Activated T-helper 1 cell treated with anti-CD3 and anti-CD28 coated beads, Interleukin-2, amount 50 U/mL, for 16 hours (primary cell): ENCODE data around the gene AFF3.

Experiments used
- DNase-seq, 2 donors: peaks; one replicate each; pipeline ENCODE4 v3.0.0-alpha.2; 2020; ENCODE audit warnings: low read depth in 1 of 2, low spot score in 1 of 2

AFF3 gene

GRCh38 chr2:100045000-100045399, 97.4 kb downstream of the AFF3 start:
- no peak for DNase-seq

DNA sequence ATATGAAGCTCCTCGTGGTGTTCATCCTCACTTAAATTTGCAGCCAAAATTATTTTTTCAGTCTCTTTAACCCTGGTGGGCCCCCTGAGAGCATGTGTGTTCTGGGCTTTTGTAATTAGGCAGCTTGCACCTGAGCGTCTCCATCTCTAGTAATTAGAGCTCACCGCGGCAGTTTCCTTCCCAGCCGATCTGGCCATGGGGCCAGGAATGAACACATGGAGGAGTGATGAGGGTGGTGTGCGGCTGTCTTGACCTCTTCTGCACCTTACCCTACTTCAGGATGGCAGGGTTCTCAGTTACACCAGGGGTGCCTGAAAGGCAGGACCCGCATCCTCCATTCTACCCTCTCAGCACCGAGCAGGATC, 98.5 kb downstream of the AFF3 start:
- no peak for DNase-seq

GRCh38 chr2:100043081-100043890, 99.1 kb downstream of the AFF3 start:
- DNase-seq = no peak

DNA sequence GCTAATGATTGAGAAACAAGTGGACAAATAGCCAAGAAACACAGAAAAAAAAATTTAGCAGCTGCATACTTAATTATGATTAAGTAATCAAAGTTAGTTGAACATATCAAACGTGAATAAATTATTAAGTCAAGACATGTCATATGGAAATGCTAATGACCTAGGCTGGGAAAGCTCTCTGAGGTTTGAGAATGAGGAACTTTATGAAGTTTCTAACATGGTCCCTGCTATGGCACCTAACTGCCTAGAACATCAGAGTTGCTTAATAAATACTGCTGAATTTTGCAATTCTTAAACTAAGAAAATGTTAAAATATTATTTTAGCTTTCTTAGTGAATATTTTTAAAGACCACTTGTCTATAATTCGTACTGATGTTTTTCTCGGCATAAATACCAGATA, 99.8 kb downstream of the AFF3 start:
- no peak for DNase-seq

GRCh38 chr2:100041946-100042345, 100.4 kb downstream of the AFF3 start:
- no peak for DNase-seq

GRCh38 chr2:100041385-100041784, 101.0 kb downstream of the AFF3 start:
- no peak for DNase-seq

DNA sequence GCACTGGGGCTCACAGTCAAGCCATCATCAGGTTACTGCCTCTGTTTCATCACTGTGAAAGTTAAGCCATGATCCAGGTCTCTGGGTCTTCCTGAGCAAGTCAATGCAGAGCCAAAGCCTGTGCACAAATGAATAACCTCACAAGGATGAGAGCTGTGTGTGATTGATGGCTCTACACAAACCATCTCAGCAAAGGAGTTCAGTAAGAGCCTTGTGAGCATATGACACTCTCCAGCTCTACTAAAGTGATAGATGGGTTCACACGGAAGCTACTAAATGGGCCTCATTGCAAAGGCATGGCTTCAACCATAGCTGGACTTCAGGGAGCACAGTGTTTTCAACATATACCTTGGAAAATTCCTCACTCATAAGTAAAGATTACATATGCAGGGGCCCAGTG, 101.5 kb downstream of the AFF3 start:
- DNase-seq = no peak

- DNase-seq = no peak
Observed at GRCh38 chr2:100039291-100039980, 103.0 kb downstream of the AFF3 start.

GRCh38 chr2:100038011-100038410, 104.4 kb downstream of the AFF3 start:
- DNase-seq = no peak

DNA sequence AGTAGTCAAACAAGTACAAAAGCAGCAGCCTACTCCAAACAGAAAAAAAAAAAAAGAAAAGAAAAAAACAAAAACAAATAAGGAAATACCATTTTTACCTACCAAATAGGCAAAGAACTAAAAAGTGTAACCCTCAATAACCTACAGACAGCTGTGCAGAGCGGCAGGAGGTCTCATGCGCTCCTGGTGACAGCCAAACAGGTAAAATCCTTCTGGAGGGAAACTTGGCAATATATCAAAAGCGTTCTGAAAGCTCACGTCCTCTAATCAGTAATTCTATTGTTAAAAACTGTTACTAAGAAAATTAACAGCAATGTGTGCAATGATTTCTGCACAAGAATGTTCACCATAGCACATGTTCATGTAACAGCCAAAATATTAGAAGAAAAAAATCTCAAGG, 105.6 kb downstream of the AFF3 start:
- no peak for DNase-seq

- no peak for DNase-seq
Observed at GRCh38 chr2:100036026-100036425, 106.4 kb downstream of the AFF3 start.

DNA sequence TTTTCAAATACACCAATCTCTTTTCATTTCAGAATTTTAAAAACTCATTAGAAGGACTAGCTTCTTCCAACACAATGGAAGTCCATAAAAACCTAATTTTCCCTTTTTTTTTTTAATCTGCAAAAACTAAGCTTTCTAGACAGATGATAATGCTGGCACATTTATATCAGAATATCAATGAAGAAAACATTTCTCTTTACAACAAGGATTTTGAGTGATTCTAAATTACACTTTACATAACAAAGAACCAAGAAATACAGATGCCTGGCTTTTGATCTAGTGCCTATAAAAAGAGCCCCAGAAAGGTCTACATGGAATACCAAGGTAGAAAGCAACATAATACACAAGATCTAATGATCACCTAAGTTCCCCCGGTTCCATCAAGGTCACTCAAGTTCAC, 108.0 kb downstream of the AFF3 start:
- no peak for DNase-seq

DNA sequence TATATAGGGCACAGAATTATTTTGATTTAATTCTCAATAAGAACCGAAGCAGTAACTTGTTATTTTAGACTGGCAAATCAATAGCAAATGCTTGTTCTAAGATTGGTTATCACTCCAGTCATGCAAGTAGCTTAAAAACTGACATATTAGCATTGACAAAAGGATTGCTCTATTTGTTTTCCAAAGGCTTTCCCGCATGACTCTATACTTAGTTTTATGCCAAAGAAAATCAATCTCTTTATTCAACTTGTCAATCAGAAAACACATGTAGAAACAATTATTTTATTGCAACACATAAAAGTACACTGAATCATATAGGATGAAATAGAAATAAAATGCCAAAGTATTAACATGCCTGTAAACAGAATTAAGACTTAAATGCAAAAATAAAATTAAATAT, 108.4 kb downstream of the AFF3 start:
- DNase-seq = no peak

- DNase-seq = no peak
Observed at GRCh38 chr2:100031604-100032003, 110.8 kb downstream of the AFF3 start.

- DNase-seq = no peak
Observed at GRCh38 chr2:100029460-100029859, 112.9 kb downstream of the AFF3 start.

GRCh38 chr2:100021791-100022340, 120.5 kb downstream of the AFF3 start:
- no peak for DNase-seq

GRCh38 chr2:100019499-100019898, 122.9 kb downstream of the AFF3 start:
- no peak for DNase-seq

DNA sequence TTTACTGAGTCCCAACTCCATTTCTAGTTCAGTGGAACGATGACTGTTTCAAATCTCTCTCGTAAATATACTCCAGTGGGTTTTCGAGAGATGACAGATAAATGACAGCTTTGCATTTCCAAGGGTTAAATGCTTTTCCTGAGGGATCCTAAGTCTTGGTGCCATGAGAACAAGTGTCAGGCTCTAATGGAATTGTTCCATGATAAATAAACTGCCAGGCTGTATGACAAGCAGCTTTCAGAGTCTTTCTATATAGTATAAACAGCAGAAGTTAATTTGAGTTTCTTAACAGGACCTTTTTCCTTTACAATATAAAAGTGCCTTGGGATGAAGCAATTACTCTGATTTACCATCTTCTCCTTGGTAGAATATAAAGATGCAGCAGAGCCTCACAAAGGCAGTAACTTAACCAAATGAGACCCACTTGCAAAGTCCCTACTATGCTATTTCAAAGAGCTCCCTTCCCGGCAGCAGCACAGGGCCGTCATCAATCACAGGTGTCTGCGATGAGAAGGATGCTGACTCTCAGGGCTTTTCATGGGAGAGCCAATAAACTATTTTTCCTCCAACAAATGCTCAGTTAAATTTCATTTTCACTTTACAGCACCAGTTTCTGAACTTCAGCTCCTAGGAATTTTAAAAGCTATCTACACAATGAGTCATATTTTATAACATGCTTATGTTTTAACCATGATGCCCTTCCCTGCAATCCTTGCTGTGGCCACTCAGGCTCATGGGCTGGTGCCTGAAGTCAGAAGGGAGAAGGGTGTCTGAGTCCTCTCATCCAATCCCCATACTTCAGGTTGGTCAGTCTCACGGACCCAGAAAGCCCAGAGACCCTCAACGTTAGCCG, 123.8 kb downstream of the AFF3 start:
- no peak for DNase-seq

DNA sequence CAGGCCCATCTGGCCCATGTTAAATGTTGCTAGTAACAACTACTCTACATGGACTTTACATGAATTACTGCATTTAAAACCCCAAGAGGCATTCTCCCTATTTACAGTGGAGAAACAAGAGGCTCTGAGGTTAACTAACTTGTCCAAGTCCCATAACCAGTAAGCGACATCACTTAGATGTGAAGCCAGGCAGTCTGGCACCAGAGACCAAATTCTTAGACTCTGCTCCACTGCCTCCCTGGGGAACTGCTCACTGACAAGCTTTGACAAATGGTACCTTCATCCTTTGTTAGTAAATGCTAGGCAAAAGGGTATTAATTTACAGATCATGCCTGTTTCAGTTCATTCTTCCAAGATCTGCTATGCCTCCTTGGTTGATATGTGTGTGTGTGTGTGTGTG, 124.8 kb downstream of the AFF3 start:
- DNase-seq = no peak

GRCh38 chr2:100016756-100017155, 125.6 kb downstream of the AFF3 start:
- DNase-seq = no peak

DNA sequence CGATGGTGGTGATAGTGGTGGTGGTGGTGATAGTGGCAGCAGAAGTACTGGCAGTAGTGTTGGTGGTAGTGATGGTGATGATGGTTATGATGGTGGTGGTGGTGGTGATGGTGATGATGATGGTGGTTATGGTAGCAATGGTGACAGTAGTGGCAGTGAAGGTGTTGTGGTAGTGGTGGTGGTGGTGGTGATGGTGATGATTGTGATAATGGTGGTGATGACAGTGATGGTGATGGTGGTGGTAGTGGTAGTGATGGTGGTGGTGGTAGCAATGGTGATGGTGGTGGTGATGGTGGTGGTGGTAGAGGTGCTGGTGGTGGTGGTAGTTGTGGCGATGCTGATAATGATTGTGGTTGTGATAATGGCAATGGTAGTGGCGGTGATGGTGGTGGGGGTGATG, 126.5 kb downstream of the AFF3 start:
- DNase-seq = no peak
